ENCODE data around the gene OMP. TPM values are rescaled to one million over a fixed set of nuclear protein-coding genes. Genes with fewer than 3 reads are reported as not detected.

Gene OMP
- total and polyA plus RNA-seq, 2 of the 13 experiments (the other 11 are each of a cell fraction or from before 2014, with no cell fraction given), result not detected

DNA sequence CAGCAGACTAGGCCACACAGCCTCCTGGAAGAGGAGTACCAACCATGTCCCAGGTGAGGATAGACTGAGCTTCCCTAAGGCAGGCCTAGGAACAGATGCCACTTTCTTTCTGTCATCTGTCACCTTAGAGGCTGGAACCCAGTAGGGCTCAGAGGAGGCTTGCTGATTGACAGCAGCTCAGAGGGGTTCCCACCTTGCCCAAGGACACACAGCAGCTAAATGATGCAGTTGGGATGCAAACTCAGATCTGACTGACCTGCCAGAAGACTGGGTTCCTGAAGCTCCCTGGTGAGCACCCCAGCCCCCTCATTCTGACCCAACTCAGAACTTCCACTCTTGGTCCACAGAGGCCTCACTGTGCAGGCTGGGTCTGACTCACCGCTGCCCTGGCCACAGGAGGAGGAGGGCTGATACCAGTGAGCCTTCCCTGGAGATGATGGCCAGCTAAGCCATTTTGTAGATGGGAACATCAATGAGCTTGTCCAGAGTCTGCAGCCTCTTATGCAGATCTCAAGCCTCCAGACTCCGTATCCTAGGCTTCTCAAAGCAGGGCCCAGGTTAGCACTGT lies 21.9 kb upstream of the OMP start:
- CTCF ChIA-PET (ENCODE audit: low intra/inter-chr PET ratio, low total read pairs), result no interaction called here
- Histone ChIP-seq H3K27me3 (ENCODE audit: control insufficient read depth in 1 of 2, insufficient read depth in 2 of 2, low read length in 2 of 2) (peaks cover 5 to 8% of the 10 kb centered on the region in 2 experiments; a peak in 2 of 5 replicates), H2AFZ (ENCODE audit: low read length) (no peak overlapping the region), H3K9ac (ENCODE audit: insufficient read depth, low read depth, low read length) (no peak overlapping the region), H3K79me2 (ENCODE audit: insufficient read depth, low read length) (no peaks in the 10 kb centered on the region), H3K4me2 (ENCODE audit: low read depth, low read length) (no peak overlapping the region), H3K36me3 (replicated peaks in 1 of 2; ENCODE audit: control insufficient read depth in 1 of 2, insufficient read depth in 2 of 2, low read length in 2 of 2) (no peaks in the 10 kb centered on the region), H3K27ac (ENCODE audit: extremely low read length, insufficient read depth, low read length) (no peak overlapping the region), H4K20me1 (ENCODE audit: insufficient read depth, low read length) (no peaks in the 10 kb centered on the region), H3K4me3 (replicated peaks in 1 of 3; ENCODE audit: insufficient read depth in 1 of 3, low read depth in 2 of 3, low read length in 3 of 3) (no peak overlapping the region), H3K4me1 (ENCODE audit: insufficient read depth, low read length) (peaks cover 31% of the 10 kb centered on the region), H3K9me3 (ENCODE audit: low read length) (no peaks in the 10 kb centered on the region)
- in situ Hi-C loops (cut with HindIII; ENCODE audit: extremely low pct_ligation_motif_present, low pct_unique_long_range_greater_than_20kb), result no loop called here
- no TSS peak for BruUV-seq (replicated peaks)
- WGBS (ENCODE audit: low lambda C conversion rate), result no CpG with 5 or more reads among the region's 2 CpGs
- intact Hi-C loops (cut with micrococcal nuclease; ENCODE audit: unreplicated experiment), result no loop called here
- DNase-seq (ENCODE audit: low spot score) (no peak), ATAC-seq (no peak), FAIRE-seq (no peak)
- TF ChIP-seq ZNF768 (CRISPR knock-in tag; IDR thresholded peaks at IDR 0.05), result peak; percentile 90
- no peak for TF ChIP-seq ZNF83 (CRISPR knock-in tag; IDR thresholded peaks at IDR 0.05; ENCODE audit: borderline replicate concordance)
- POLR2A ChIA-PET, result no interaction called here

DNA sequence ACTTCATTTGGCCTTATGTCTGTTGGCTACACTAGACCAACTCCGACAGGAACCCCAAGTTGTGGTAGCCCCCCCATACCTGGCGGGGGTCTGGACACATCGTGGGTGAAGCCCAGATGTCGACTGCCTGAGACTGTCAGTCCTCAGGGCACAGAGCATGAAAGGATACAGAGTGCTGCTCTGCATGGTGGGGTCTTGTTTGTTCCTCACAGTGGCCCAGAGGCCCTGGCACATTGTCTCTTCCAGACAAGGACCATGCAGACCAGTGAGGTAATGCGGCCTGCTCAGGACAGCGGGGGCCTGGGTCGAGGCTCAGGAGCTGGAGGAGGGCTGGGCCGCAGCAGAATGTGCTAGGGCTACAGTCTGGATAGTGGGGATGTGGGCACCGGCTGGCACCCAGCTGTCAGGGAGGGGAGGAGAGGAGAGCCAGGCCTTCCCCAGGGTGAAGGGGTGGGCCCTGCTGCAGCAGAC lies 21.2 kb upstream of the OMP start:
- ChIA-PET POLR2A (interaction anchor here (0.6 to 1.6 kb wide), 2 partner anchors 14 to 34 kb away, joined by 4 to 9 read pairs; no protein-coding TSS in a partner anchor), CTCF (ENCODE audit: low intra/inter-chr PET ratio, low total read pairs) (no interaction called here)
- Histone ChIP-seq H3K4me2 (ENCODE audit: low read depth, low read length) (no peak overlapping the region), H3K79me2 (ENCODE audit: insufficient read depth, low read length) (no peaks in the 10 kb centered on the region), H3K4me3 (replicated peaks in 1 of 3; ENCODE audit: insufficient read depth in 1 of 3, low read depth in 2 of 3, low read length in 3 of 3) (no peak overlapping the region), H3K27ac (ENCODE audit: extremely low read length, insufficient read depth, low read length) (no peak overlapping the region), H3K9me3 (ENCODE audit: low read length) (no peaks in the 10 kb centered on the region), H4K20me1 (ENCODE audit: insufficient read depth, low read length) (no peaks in the 10 kb centered on the region), H3K36me3 (replicated peaks in 1 of 2; ENCODE audit: control insufficient read depth in 1 of 2, insufficient read depth in 2 of 2, low read length in 2 of 2) (no peaks in the 10 kb centered on the region), H3K27me3 (ENCODE audit: control insufficient read depth in 1 of 2, insufficient read depth in 2 of 2, low read length in 2 of 2) (peaks cover 5 to 8% of the 10 kb centered on the region in 2 experiments; a peak in 2 of 5 replicates), H3K9ac (ENCODE audit: insufficient read depth, low read depth, low read length) (no peak overlapping the region), H2AFZ (ENCODE audit: low read length) (no peak overlapping the region), H3K4me1 (ENCODE audit: insufficient read depth, low read length) (peaks cover 38% of the 10 kb centered on the region)
- no TSS peak for BruUV-seq (replicated peaks)
- no peak for FAIRE-seq
- ATAC-seq, result no peak
- 80% methylated on average over 1 of the region's 9 CpGs for WGBS (ENCODE audit: low lambda C conversion rate)
- intact Hi-C loops (cut with micrococcal nuclease; ENCODE audit: unreplicated experiment), result no loop called here
- in situ Hi-C loops (cut with HindIII; ENCODE audit: extremely low pct_ligation_motif_present, low pct_unique_long_range_greater_than_20kb), result no loop called here
- no peak for DNase-seq (ENCODE audit: low spot score)
- TF ChIP-seq ERF (CRISPR knock-in tag; IDR thresholded peaks at IDR 0.05) (no peak), HHEX (CRISPR knock-in tag; IDR thresholded peaks at IDR 0.05) (no peak), EZH2 (conservative IDR thresholded peaks at IDR 0.05; ENCODE audit: low read depth, low read length) (no peak), NFATC3 (CRISPR knock-in tag; IDR thresholded peaks at IDR 0.05) (no peak), ELF4 (CRISPR knock-in tag; IDR thresholded peaks at IDR 0.05; ENCODE audit: borderline replicate concordance) (no peak), PHF20 (CRISPR knock-in tag; IDR thresholded peaks at IDR 0.05) (no peak), THAP11 (CRISPR knock-in tag; IDR thresholded peaks at IDR 0.05) (no peak), ZNF432 (CRISPR knock-in tag; IDR thresholded peaks at IDR 0.05; ENCODE audit: borderline replicate concordance) (no peak), MTA1 (CRISPR knock-in tag; IDR thresholded peaks at IDR 0.05; ENCODE audit: borderline replicate concordance) (no peak)
- TF ChIP-seq, protein P1, sequence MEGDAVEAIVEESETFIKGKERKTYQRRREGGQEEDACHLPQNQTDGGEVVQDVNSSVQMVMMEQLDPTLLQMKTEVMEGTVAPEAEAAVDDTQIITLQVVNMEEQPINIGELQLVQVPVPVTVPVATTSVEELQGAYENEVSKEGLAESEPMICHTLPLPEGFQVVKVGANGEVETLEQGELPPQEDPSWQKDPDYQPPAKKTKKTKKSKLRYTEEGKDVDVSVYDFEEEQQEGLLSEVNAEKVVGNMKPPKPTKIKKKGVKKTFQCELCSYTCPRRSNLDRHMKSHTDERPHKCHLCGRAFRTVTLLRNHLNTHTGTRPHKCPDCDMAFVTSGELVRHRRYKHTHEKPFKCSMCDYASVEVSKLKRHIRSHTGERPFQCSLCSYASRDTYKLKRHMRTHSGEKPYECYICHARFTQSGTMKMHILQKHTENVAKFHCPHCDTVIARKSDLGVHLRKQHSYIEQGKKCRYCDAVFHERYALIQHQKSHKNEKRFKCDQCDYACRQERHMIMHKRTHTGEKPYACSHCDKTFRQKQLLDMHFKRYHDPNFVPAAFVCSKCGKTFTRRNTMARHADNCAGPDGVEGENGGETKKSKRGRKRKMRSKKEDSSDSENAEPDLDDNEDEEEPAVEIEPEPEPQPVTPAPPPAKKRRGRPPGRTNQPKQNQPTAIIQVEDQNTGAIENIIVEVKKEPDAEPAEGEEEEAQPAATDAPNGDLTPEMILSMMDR (CRISPR knock-in tag; IDR thresholded peaks at IDR 0.05), result no peak
- TF ChIP-seq, protein P2, sequence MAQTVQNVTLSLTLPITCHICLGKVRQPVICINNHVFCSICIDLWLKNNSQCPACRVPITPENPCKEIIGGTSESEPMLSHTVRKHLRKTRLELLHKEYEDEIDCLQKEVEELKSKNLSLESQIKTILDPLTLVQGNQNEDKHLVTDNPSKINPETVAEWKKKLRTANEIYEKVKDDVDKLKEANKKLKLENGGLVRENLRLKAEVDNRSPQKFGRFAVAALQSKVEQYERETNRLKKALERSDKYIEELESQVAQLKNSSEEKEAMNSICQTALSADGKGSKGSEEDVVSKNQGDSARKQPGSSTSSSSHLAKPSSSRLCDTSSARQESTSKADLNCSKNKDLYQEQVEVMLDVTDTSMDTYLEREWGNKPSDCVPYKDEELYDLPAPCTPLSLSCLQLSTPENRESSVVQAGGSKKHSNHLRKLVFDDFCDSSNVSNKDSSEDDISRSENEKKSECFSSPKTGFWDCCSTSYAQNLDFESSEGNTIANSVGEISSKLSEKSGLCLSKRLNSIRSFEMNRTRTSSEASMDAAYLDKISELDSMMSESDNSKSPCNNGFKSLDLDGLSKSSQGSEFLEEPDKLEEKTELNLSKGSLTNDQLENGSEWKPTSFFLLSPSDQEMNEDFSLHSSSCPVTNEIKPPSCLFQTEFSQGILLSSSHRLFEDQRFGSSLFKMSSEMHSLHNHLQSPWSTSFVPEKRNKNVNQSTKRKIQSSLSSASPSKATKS (CRISPR knock-in tag; IDR thresholded peaks at IDR 0.05), result no peak

All from HepG2 (cell line).